ENCODE measurements around the gene ZDHHC13.

DNA sequence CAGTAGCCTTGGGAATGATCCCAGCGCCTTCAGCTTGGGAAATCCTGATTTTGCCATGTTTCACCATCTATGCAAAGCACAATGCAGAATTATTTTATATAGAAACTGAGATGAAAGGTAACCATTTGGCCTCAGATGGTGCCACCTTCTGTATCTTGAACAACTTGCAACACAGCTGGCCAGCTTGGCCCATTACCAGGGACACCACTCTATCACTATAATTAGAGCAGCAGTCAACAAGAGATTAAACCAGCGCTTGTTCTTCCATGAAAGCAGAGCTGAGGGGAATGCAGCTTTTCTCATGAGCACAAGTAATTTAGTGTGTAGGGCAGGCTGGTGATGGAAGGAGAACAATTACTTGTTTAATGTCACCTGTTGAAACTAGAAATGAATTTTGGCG lies 6.7 kb upstream of the ZDHHC13 start:
- no peak for TF ChIP-seq PAX5 (IDR thresholded peaks at IDR 0.05; ENCODE audit: insufficient read depth, low read length, severe bottlenecking)
- TF ChIP-seq POLR2A (IDR thresholded peaks at IDR 0.05; ENCODE audit: low read depth, low read length): no peak
- no peak for TF ChIP-seq TAF1 (IDR thresholded peaks at IDR 0.05; ENCODE audit: low read depth, low read length)
- no peak for TF ChIP-seq SPI1 (IDR thresholded peaks at IDR 0.05; ENCODE audit: low read depth, low read length)
- TF ChIP-seq POLR2AphosphoS5 (IDR thresholded peaks at IDR 0.05; ENCODE audit: low read depth, low read length): no peak
